Hepatocyte (in vitro differentiated cells): ENCODE data around the gene GPRC6A. TPM values are rescaled to one million over a fixed set of nuclear protein-coding genes. Genes with fewer than 3 reads are reported as not detected.

Experiments used
- DNase-seq: peaks from one replicate; pipeline ENCODE4 v3.0.0-alpha.2; 2016; ENCODE audit warnings: low spot score
- H2AFZ ChIP-seq: fragments of 200-600 bp; sonication (generic); 2 replicates; pipeline ENCODE4 v1.6.0; 2016; ENCODE audit warnings: antibody characterized with exemption, mild to moderate bottlenecking
- H3K27ac ChIP-seq: fragments of 200-600 bp; sonication (generic); 2 replicates; pipeline ENCODE4 v1.5.1; 2016; ENCODE audit warnings: mild to moderate bottlenecking
- H3K27me3 ChIP-seq: fragments of 200-600 bp; sonication (generic); 2 replicates; pipeline ENCODE4 v1.6.1; 2016
- H3K36me3 ChIP-seq: fragments of 200-600 bp; sonication (generic); replicated peaks from 2 replicates; pipeline ENCODE4 v1.5.1; 2016; ENCODE audit warnings: low read depth; ENCODE audit not compliant: insufficient read depth
- H3K4me1 ChIP-seq: fragments of 200-600 bp; sonication (generic); 2 replicates; pipeline ENCODE4 v1.5.1; 2016; ENCODE audit warnings: mild to moderate bottlenecking, moderate library complexity; ENCODE audit not compliant: insufficient read depth
- H3K4me2 ChIP-seq: fragments of 200-600 bp; sonication (generic); 2 replicates; pipeline ENCODE4 v1.6.0; 2016
- H3K4me3 ChIP-seq: fragments of 200-600 bp; sonication (generic); 2 replicates; pipeline ENCODE4 v1.5.1; 2016; ENCODE audit warnings: mild to moderate bottlenecking
- H3K79me2 ChIP-seq: fragments of 200-600 bp; sonication (generic); 2 replicates; pipeline ENCODE4 v1.6.0; 2017; ENCODE audit warnings: mild to moderate bottlenecking
- H3K9me2 ChIP-seq: fragments of 200-600 bp; sonication (generic); replicated peaks from 2 replicates; pipeline ENCODE4 v1.6.0; 2017; ENCODE audit warnings: mild to moderate bottlenecking; ENCODE audit not compliant: insufficient read depth
- H3K9me3 ChIP-seq: fragments of 200-600 bp; sonication (generic); 2 replicates; pipeline ENCODE4 v1.5.1; 2016; ENCODE audit warnings: low read depth, mild to moderate bottlenecking
- H4K20me1 ChIP-seq: fragments of 200-600 bp; sonication (generic); 2 replicates; pipeline ENCODE4 v1.6.0; 2016; ENCODE audit warnings: mild to moderate bottlenecking; ENCODE audit not compliant: insufficient read depth, poor library complexity, severe bottlenecking
- CTCF ChIP-seq: fragments of 200-600 bp; sonication (generic); IDR thresholded peaks from 2 replicates; pipeline ENCODE4 v1.5.1; 2016; ENCODE audit warnings: antibody characterized with exemption, mild to moderate bottlenecking; ENCODE audit not compliant: poor library complexity
- EZH2 ChIP-seq: fragments of 200-600 bp; sonication (generic); IDR thresholded peaks from 2 replicates; pipeline ENCODE4 v1.6.1; 2016; ENCODE audit warnings: antibody characterized with exemption, mild to moderate bottlenecking, borderline replicate concordance
- EZH2phosphoT487 ChIP-seq: fragments of 200-600 bp; sonication (generic); IDR thresholded peaks from one replicate; pipeline ENCODE4 v1.6.1; 2018; ENCODE audit warnings: antibody characterized with exemption, mild to moderate bottlenecking, low read depth, moderate library complexity; ENCODE audit not compliant: unreplicated experiment, severe bottlenecking
- WGBS: methylation state at CpG from one replicate; pipeline ENCODE4 v1.1.6; 2016; ENCODE audit warnings: low lambda C conversion rate; ENCODE audit errors: missing lambda C conversion rate; 5-methylcytosine and 5-hydroxymethylcytosine counted together
- polyA plus RNA-seq: library from polyadenylated mRNA; unstranded; fragments of >200 nt; fragmentation: Nextera tagmentation; extraction: Ambion mirVana; gene quantifications from 2 replicates; pipeline ENCODE4 v1.2.1, GENCODE V29; 2016
- total RNA-seq: library from RNA; depleted of rRNA; stranded (reverse); fragments of >200 nt; gene quantifications from 2 replicates; pipeline ENCODE4 v1.2.3, GENCODE V29; 2014

GPRC6A gene
- total and polyA plus RNA-seq, 2 experiments from 2014 or later = 0.80 to 2.8 TPM

GRCh38 chr6:116766506-116767176, 62.2 kb downstream of the GPRC6A start:
- peak overlapping the region; percentile 97 for H3K4me2 ChIP-seq
- no peak for DNase-seq
- no peaks in the 10 kb centered on the region for H4K20me1 ChIP-seq
- H3K4me1 ChIP-seq = no peaks in the 10 kb centered on the region
- no peaks in the 10 kb centered on the region for H3K9me2 ChIP-seq
- H3K27me3 ChIP-seq = peaks cover 42% of the 10 kb centered on the region
- H3K9me3 ChIP-seq = no peaks in the 10 kb centered on the region
- H3K4me3 ChIP-seq = no peak overlapping the region
- TF ChIP-seq CTCF = no peak
- TF ChIP-seq EZH2phosphoT487 = no peak
- TF ChIP-seq EZH2 = no peak
- H2AFZ ChIP-seq = no peak overlapping the region
- no peaks in the 10 kb centered on the region for H3K79me2 ChIP-seq
- no peaks in the 10 kb centered on the region for H3K36me3 ChIP-seq
- WGBS = 76% methylated on average over 5 of the region's 5 CpGs
- H3K27ac ChIP-seq = no peak overlapping the region

- no peak for TF ChIP-seq CTCF
- TF ChIP-seq EZH2 = peak; percentile 60
- no peak for TF ChIP-seq EZH2phosphoT487
- Histone ChIP-seq H3K9me3 (no peaks in the 10 kb centered on the region), H3K9me2 (no peaks in the 10 kb centered on the region), H3K36me3 (no peaks in the 10 kb centered on the region), H3K27me3 (peaks cover 42% of the 10 kb centered on the region), H3K4me1 (no peaks in the 10 kb centered on the region), H4K20me1 (no peaks in the 10 kb centered on the region), H3K79me2 (no peaks in the 10 kb centered on the region), H3K4me2 (peak within 1 kb of the TSS; percentile 97), H3K27ac (no peak within 1 kb of the TSS), H3K4me3 (peak within 1 kb of the TSS; percentile 58), H2AFZ (peak within 1 kb of the TSS; percentile 86)
- peak; percentile 46 for DNase-seq
- WGBS = under 1% methylated on average over 84 of the region's 89 CpGs
These were observed 63.7 kb downstream of the GPRC6A start, which contains the start of gene FAM162B for GRCh38 chr6:116764961-116765841. TSS of gene FAM162B (minus strand) at chr6:116765719. CDS start at chr6:116765576, 143 bp downstream.

- TF ChIP-seq EZH2phosphoT487 = no peak
- TF ChIP-seq EZH2 = no peak
- TF ChIP-seq CTCF = no peak
- peak overlapping the region; percentile 58 for H3K4me3 ChIP-seq
- no peaks in the 10 kb centered on the region for H3K9me3 ChIP-seq
- H3K79me2 ChIP-seq = no peaks in the 10 kb centered on the region
- no peak overlapping the region for H3K27ac ChIP-seq
- H4K20me1 ChIP-seq = no peaks in the 10 kb centered on the region
- H3K4me2 ChIP-seq = peak overlapping the region; percentile 97
- no peaks in the 10 kb centered on the region for H3K36me3 ChIP-seq
- H2AFZ ChIP-seq = peak overlapping the region; percentile 86
- WGBS = 12% methylated on average over 19 of the region's 19 CpGs
- H3K4me1 ChIP-seq = no peaks in the 10 kb centered on the region
- peak; percentile 20 for DNase-seq
- H3K9me2 ChIP-seq = no peaks in the 10 kb centered on the region
- peaks cover 42% of the 10 kb centered on the region for H3K27me3 ChIP-seq
These were observed 64.3 kb downstream of the GPRC6A start for GRCh38 chr6:116764629-116764960.
